PC-3 (cell line): ENCODE data around the gene KSR2. TPM values are rescaled to one million over a fixed set of nuclear protein-coding genes. Genes with fewer than 3 reads are reported as not detected.
"Not testable (repeated sequence)": the region's sequence is repeated elsewhere in the genome, so short reads cannot be mapped to it uniquely, and the experiment has no call there.

Experiments used
- ATAC-seq: fragments of 200-7000 bp; cut with Tn5 transposase; 2 replicates; pipeline ENCODE4 v1.9.1; 2020; ENCODE audit warnings: mild to moderate bottlenecking, moderate library complexity
- BruUV-seq: library from RNA; stranded (reverse); fragments of 400-500 nt; replicated peaks from 2 replicates; lab custom pipeline; 2021; lab: Mats Ljungman, UMichigan
- CTCF ChIA-PET: fragments of 300-600 bp; sonication (Branson Sonifier 250); formaldehyde crosslinking; loops from one replicate; lab custom pipeline; 2022; ENCODE audit warnings: antibody characterized with exemption; lab: Charles Lee
- POLR2A ChIA-PET: fragments of 300-600 bp; sonication (Branson Sonifier 250); formaldehyde crosslinking; loops from one replicate; lab custom pipeline; 2022; ENCODE audit warnings: antibody characterized with exemption; ENCODE audit not compliant: unreplicated experiment; lab: Charles Lee
- DNase-seq: peaks from one replicate; pipeline ENCODE4 v3.0.0-alpha.2; 2015
- H2AFZ ChIP-seq: fragments of 300-600 bp; sonication (generic); 2 replicates; pipeline ENCODE4 v1.6.0; 2016; ENCODE audit warnings: antibody characterized with exemption, low read length
- H3F3A ChIP-seq: fragments of 300-600 bp; sonication (generic); one replicate; pipeline ENCODE4 v1.6.0; 2017; ENCODE audit warnings: antibody characterized with exemption, low read length, control low read depth, mild to moderate bottlenecking; ENCODE audit not compliant: unreplicated experiment
- H3K27ac ChIP-seq: fragments of 300-600 bp; sonication (generic); 2 replicates; pipeline ENCODE4 v1.5.1; 2016; ENCODE audit warnings: mild to moderate bottlenecking, low read length
- H3K27me3 ChIP-seq: fragments of 300-600 bp; sonication (generic); 2 replicates; pipeline ENCODE4 v1.6.1; 2016; ENCODE audit warnings: low read length, mixed read lengths
- H3K36me3 ChIP-seq: fragments of 300-600 bp; sonication (generic); 2 replicates; pipeline ENCODE4 v1.6.1; 2016; ENCODE audit warnings: low read depth, mixed run types, low read length, mixed read lengths
- H3K4me1 ChIP-seq: fragments of 300-600 bp; sonication (generic); 2 replicates; pipeline ENCODE4 v1.5.1; 2016; ENCODE audit warnings: low read length; ENCODE audit not compliant: insufficient read depth
- H3K4me2 ChIP-seq: fragments of 300-600 bp; sonication (generic); 2 replicates; pipeline ENCODE4 v1.6.0; 2016; ENCODE audit warnings: low read length
- H3K4me3 ChIP-seq: fragments of 300-600 bp; sonication (generic); 2 replicates; pipeline ENCODE4 v1.5.1; 2016; ENCODE audit warnings: mild to moderate bottlenecking, low read length, mixed read lengths
- H3K79me2 ChIP-seq: fragments of 300-600 bp; sonication (generic); 2 replicates; pipeline ENCODE4 v1.6.1; 2017; ENCODE audit warnings: low read length, mixed read lengths
- H3K9ac ChIP-seq: fragments of 300-600 bp; sonication (generic); 2 replicates; pipeline ENCODE4 v1.6.0; 2016; ENCODE audit warnings: mild to moderate bottlenecking, low read length
- H3K9me2 ChIP-seq: fragments of 300-600 bp; sonication (generic); replicated peaks from 2 replicates; pipeline ENCODE4 v1.6.1; 2016; ENCODE audit warnings: mixed run types, low read length, mixed read lengths
- H3K9me3 ChIP-seq: fragments of 300-600 bp; sonication (generic); 2 replicates; pipeline ENCODE4 v1.6.1; 2016; ENCODE audit warnings: low read length, mixed read lengths
- H4K20me1 ChIP-seq: fragments of 300-600 bp; sonication (generic); 2 replicates; pipeline ENCODE4 v1.6.1; 2016; ENCODE audit warnings: low read length, mixed read lengths
- CTCF ChIP-seq: fragments of 300-600 bp; sonication (generic); conservative IDR thresholded peaks from 2 replicates; pipeline ENCODE4 v1.5.1; 2017; ENCODE audit warnings: antibody characterized with exemption, low read depth, mild to moderate bottlenecking, low read length
- EZH2 ChIP-seq: fragments of 300-600 bp; sonication (generic); IDR thresholded peaks from one replicate; pipeline ENCODE4 v1.6.1; 2017; ENCODE audit warnings: antibody characterized with exemption, mild to moderate bottlenecking, low read length; ENCODE audit not compliant: unreplicated experiment
- EZH2phosphoT487 ChIP-seq: fragments of 300-600 bp; sonication (generic); IDR thresholded peaks from 2 replicates; pipeline ENCODE4 v1.6.1; 2018; ENCODE audit warnings: mild to moderate bottlenecking, antibody characterized with exemption, low read length, borderline replicate concordance
- intact Hi-C: fragments of 100-400 bp; cut with micrococcal nuclease; formaldehyde crosslinking; loops from 2 replicates; pipeline ENCODE4 v1.9.0; 2023
- total RNA-seq: library from RNA; depleted of rRNA; stranded (reverse); fragments of >200 nt; gene quantifications from 2 replicates; pipeline ENCODE4 v1.2.3, GENCODE V29; 2014

Gene KSR2
- total RNA-seq, 1 experiment from 2014 or later, result 0.80 TPM

DNA sequence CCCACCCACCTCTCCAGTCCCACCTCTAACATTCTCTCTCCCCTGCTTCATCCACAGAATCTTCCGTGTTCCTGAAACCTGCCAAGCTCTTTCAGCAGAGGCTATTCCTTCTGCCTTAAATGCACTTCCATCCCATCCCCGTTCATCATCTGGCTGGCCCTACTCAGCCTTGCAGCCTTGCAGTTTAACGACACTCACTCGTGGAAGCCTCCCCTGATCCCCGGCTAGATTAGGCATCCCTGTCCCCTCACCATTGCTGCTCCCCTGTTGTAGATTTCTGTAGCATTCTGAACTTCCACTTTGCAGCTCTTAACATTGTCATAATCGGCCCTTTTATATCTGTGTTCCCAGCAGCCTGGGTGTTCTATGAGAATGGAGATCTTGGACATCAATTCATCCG lies 326.9 kb downstream of the KSR2 start:
- CTCF ChIA-PET, result no interaction called here
- ATAC-seq, result no peak
- intact Hi-C loops, result no loop called here

GRCh38 chr12:117640511-117640910 lies 328.3 kb downstream of the KSR2 start:
- CTCF ChIA-PET, result no interaction called here
- Histone ChIP-seq H3K36me3 (no peaks in the 10 kb centered on the region), H3K4me1 (no peaks in the 10 kb centered on the region), H3K4me3 (no peak overlapping the region), H3K9ac (no peak overlapping the region), H3K27me3 (no peaks in the 10 kb centered on the region), H3K9me2 (no peaks in the 10 kb centered on the region), H3K9me3 (no peaks in the 10 kb centered on the region), H3K79me2 (no peaks in the 10 kb centered on the region), H3K27ac (no peak overlapping the region), H2AFZ (no peak overlapping the region), H4K20me1 (no peaks in the 10 kb centered on the region), H3K4me2 (no peak overlapping the region), H3F3A (no peaks in the 10 kb centered on the region)
- no peak for DNase-seq
- BruUV-seq, result no TSS peak
- ATAC-seq, result no peak
- TF ChIP-seq EZH2, result no peak
- intact Hi-C loops, result no loop called here
- POLR2A ChIA-PET, result no interaction called here

More for the DNA sequence above, 326.9 kb downstream of the KSR2 start:
- TF ChIP-seq EZH2 (no peak), EZH2phosphoT487 (no peak), CTCF (no peak)
- H3K27me3 ChIP-seq, result no peaks in the 10 kb centered on the region
- H3K36me3 ChIP-seq, result no peaks in the 10 kb centered on the region
- no peak overlapping the region for H3K4me3 ChIP-seq
- no peaks in the 10 kb centered on the region for H4K20me1 ChIP-seq
- H3K9me2 ChIP-seq, result no peaks in the 10 kb centered on the region
- no peaks in the 10 kb centered on the region for H3K9me3 ChIP-seq
- BruUV-seq, result no TSS peak
- no peaks in the 10 kb centered on the region for H3K79me2 ChIP-seq
- POLR2A ChIA-PET, result no interaction called here
- H3K4me1 ChIP-seq, result no peaks in the 10 kb centered on the region
- no peak overlapping the region for H3K4me2 ChIP-seq
- no peak overlapping the region for H3K9ac ChIP-seq
- H3F3A ChIP-seq, result no peaks in the 10 kb centered on the region
- no peak overlapping the region for H3K27ac ChIP-seq
- DNase-seq, result no peak
- H2AFZ ChIP-seq, result no peak overlapping the region

DNA sequence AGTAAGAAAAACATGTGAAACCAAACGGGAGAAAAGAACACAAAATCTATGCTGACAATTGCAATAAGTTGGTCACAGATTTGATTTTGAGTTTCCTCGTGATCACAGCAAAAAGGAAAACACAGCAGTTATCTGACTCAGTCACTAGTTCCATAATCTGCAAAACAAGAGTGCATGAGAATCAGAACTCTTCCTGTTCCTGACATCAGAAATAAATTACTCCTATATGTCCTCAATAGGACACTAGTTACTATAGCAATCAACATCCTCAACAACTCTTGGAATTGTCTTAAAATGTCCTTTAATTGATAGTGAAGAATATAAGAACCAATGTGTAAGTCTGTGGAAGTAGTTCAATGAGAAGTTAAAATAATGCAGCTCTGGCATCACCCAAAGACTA lies 339.3 kb downstream of the KSR2 start:
- Histone ChIP-seq H3K4me3 (no peak overlapping the region), H3K27ac (no peak overlapping the region), H3K27me3 (no peaks in the 10 kb centered on the region), H2AFZ (no peak overlapping the region), H3K9ac (no peak overlapping the region), H3K79me2 (no peaks in the 10 kb centered on the region), H3F3A (no peaks in the 10 kb centered on the region), H3K9me2 (no peaks in the 10 kb centered on the region), H3K4me2 (no peak overlapping the region), H3K36me3 (no peaks in the 10 kb centered on the region), H3K9me3 (no peaks in the 10 kb centered on the region), H4K20me1 (no peaks in the 10 kb centered on the region), H3K4me1 (no peaks in the 10 kb centered on the region)
- DNase-seq, result no peak
- BruUV-seq, result no TSS peak
- ChIA-PET POLR2A (no interaction called here), CTCF (no interaction called here)
- no peak for TF ChIP-seq CTCF
- TF ChIP-seq EZH2phosphoT487, result no peak
- no peak for TF ChIP-seq EZH2
- no peak for ATAC-seq
- intact Hi-C loops, result no loop called here

- CTCF ChIA-PET, BruUV-seq: not testable (repeated sequence)
Observed at GRCh38 chr12:117628711-117629110, 340.1 kb downstream of the KSR2 start.

More at GRCh38 chr12:117628711-117629110, 340.1 kb downstream of the KSR2 start:
- H3F3A ChIP-seq, H3K9me2 ChIP-seq, H4K20me1 ChIP-seq, H3K9me3 ChIP-seq, ATAC-seq, H3K4me2 ChIP-seq, POLR2A ChIA-PET, H3K36me3 ChIP-seq, H3K27ac ChIP-seq, H2AFZ ChIP-seq, H3K4me3 ChIP-seq, H3K4me1 ChIP-seq, H3K27me3 ChIP-seq, intact Hi-C loops, H3K79me2 ChIP-seq, DNase-seq, H3K9ac ChIP-seq: not testable (repeated sequence)
